DMS153 treated with DMSO at 0.1 percent for 48 hours (cell line): ENCODE results near the gene ADH4.
"Not testable (repeated sequence)": the region's sequence is repeated elsewhere in the genome, so short reads cannot be mapped to it uniquely, and the experiment has no call there.

ENCODE experiments used
- DNase-seq: peaks from one replicate; lab custom pipeline; 2025; ENCODE audit not compliant: unreplicated experiment; lab: John Stamatoyannopoulos, UW

ADH4 gene

GRCh38 chr4:99084595-99084994, 59.5 kb downstream of the ADH4 start:
- no peak for DNase-seq

- DNase-seq = no peak
These were observed 61.9 kb downstream of the ADH4 start for GRCh38 chr4:99082192-99082591.

- not testable (repeated sequence) for DNase-seq
These were observed 63.2 kb downstream of the ADH4 start for GRCh38 chr4:99080869-99081268.

- no peak for DNase-seq
These were observed 64.3 kb downstream of the ADH4 start for GRCh38 chr4:99079625-99080295.

- DNase-seq = no peak
These were observed 65.0 kb downstream of the ADH4 start for GRCh38 chr4:99078931-99079624.

- DNase-seq = no peak
These were observed 65.8 kb downstream of the ADH4 start for GRCh38 chr4:99078336-99078735.

GRCh38 chr4:99077177-99077576, 66.9 kb downstream of the ADH4 start:
- DNase-seq = no peak

GRCh38 chr4:99076292-99076976, 67.7 kb downstream of the ADH4 start:
- DNase-seq = no peak

GRCh38 chr4:99074816-99075215, 69.3 kb downstream of the ADH4 start:
- DNase-seq = no peak
